RWPE2 (cell line): ENCODE measurements around the gene PIP5KL1.
A peak's percentile ranks its signal among the peaks of the same experiment; 100 is the strongest.

Experiments used
- ATAC-seq: fragments of 200-7000 bp; cut with Tn5 transposase; 3 replicates; pipeline ENCODE4 v1.9.1; 2021; ENCODE audit warnings: low read depth
- DNase-seq: peaks from one replicate; pipeline ENCODE4 v3.0.0-alpha.2; 2020; ENCODE audit warnings: low spot score
- H3K27ac ChIP-seq: fragments of 450-650 bp; 2 replicates; pipeline ENCODE4 v1.5.1; 2017; ENCODE audit warnings: mild to moderate bottlenecking; ENCODE audit not compliant: poor library complexity, severe bottlenecking
- H3K27me3 ChIP-seq: fragments of 250-450 bp; sonication (Bioruptor Pico); 2 replicates; pipeline ENCODE4 v1.5.1; 2021; ENCODE audit warnings: mild to moderate bottlenecking, moderate library complexity; ENCODE audit not compliant: insufficient read depth, poor library complexity, severe bottlenecking
- H3K36me3 ChIP-seq: fragments of 250-450 bp; sonication (Bioruptor Pico); 2 replicates; pipeline ENCODE4 v1.5.1; 2020; ENCODE audit warnings: low read depth, mild to moderate bottlenecking, moderate library complexity
- H3K4me1 ChIP-seq: fragments of 250-450 bp; sonication (Bioruptor Pico); 2 replicates; pipeline ENCODE4 v1.5.1; 2021; ENCODE audit warnings: mild to moderate bottlenecking, moderate library complexity; ENCODE audit not compliant: insufficient read depth, poor library complexity, severe bottlenecking
- H3K4me3 ChIP-seq: fragments of 250-450 bp; sonication (Bioruptor Pico); 2 replicates; pipeline ENCODE4 v1.5.1; 2021; ENCODE audit warnings: mild to moderate bottlenecking, moderate library complexity; ENCODE audit not compliant: severe bottlenecking
- H3K9me3 ChIP-seq: fragments of 250-450 bp; sonication (Bioruptor Pico); 2 replicates; pipeline ENCODE4 v1.5.1; 2021; ENCODE audit warnings: mild to moderate bottlenecking, moderate library complexity; ENCODE audit not compliant: severe bottlenecking
- TF ChIP-seq, protein P1 (sequence below): fragments of 450-650 bp; IDR thresholded peaks from one replicate; pipeline ENCODE4 v1.5.1; 2017; ENCODE audit warnings: mild to moderate bottlenecking, moderate library complexity; ENCODE audit not compliant: poor library complexity, severe bottlenecking

Gene PIP5KL1

GRCh38 chr9:127921557-127922120, 8.9 kb downstream of the PIP5KL1 start:
- no peaks in the 10 kb centered on the region for H3K36me3 ChIP-seq
- H3K4me1 ChIP-seq: peaks cover 39% of the 10 kb centered on the region
- no peak overlapping the region for H3K27ac ChIP-seq
- no peaks in the 10 kb centered on the region for H3K9me3 ChIP-seq
- no peak for ATAC-seq
- no peaks in the 10 kb centered on the region for H3K27me3 ChIP-seq
- no peak overlapping the region for H3K4me3 ChIP-seq
- TF ChIP-seq, protein P1, sequence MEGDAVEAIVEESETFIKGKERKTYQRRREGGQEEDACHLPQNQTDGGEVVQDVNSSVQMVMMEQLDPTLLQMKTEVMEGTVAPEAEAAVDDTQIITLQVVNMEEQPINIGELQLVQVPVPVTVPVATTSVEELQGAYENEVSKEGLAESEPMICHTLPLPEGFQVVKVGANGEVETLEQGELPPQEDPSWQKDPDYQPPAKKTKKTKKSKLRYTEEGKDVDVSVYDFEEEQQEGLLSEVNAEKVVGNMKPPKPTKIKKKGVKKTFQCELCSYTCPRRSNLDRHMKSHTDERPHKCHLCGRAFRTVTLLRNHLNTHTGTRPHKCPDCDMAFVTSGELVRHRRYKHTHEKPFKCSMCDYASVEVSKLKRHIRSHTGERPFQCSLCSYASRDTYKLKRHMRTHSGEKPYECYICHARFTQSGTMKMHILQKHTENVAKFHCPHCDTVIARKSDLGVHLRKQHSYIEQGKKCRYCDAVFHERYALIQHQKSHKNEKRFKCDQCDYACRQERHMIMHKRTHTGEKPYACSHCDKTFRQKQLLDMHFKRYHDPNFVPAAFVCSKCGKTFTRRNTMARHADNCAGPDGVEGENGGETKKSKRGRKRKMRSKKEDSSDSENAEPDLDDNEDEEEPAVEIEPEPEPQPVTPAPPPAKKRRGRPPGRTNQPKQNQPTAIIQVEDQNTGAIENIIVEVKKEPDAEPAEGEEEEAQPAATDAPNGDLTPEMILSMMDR: peak; percentile 88
- no peak for DNase-seq

DNA sequence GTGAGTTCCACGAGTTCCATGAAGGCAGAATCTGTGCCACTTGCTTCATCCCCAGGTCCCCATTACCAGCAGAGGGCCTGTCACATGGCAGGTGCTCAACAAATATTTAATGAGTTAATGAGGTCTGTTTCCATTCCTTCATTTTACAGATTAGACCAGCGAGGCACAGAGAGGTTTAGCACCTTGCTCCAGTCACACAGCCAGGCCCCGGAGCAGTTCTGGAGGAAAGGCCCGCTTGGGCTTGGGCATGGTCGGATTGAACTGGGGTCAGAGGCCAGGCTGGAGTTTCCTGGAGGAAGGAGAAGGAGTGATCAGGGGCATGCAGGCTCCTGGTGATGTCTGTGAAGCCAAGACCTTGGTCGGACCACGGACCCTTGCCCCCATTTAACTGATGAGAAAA, 9.8 kb downstream of the PIP5KL1 start:
- no peaks in the 10 kb centered on the region for H3K36me3 ChIP-seq
- H3K9me3 ChIP-seq: no peaks in the 10 kb centered on the region
- no peak overlapping the region for H3K27ac ChIP-seq
- peaks cover 40% of the 10 kb centered on the region for H3K4me1 ChIP-seq
- ATAC-seq (no peak), DNase-seq (no peak)
- H3K4me3 ChIP-seq: no peak overlapping the region
- no peaks in the 10 kb centered on the region for H3K27me3 ChIP-seq
- TF ChIP-seq, protein P1: no peak

DNA sequence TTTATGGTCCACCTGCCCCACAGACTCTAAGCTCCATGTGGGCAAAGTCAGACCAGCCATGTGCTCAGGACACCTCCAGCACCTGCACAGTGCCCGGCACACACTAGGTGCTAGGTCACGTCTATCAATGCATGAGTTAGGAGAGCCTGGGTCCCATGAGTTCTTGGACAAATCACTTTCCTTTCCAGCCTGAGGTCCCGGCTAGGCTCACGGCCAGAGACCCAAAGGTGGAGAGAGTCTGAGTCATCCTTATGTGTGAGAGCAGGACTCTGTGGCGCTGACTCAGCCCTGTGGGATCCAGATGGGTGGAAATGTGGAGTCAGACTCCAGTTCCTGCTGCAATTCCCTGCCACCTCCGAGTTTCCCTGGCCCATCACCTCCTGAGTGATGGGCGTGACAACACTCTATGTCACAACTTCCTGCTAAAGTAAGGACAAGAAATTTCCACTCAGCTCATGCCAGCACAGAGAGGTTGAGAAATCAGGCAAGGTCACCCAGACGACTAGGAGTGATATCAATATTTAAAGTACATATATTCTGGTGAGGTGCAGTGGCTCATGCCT, 11.2 kb downstream of the PIP5KL1 start:
- peaks cover 4% of the 10 kb centered on the region; the same call in 1 of the 2 replicates for H3K36me3 ChIP-seq
- no peak overlapping the region for H3K4me3 ChIP-seq
- TF ChIP-seq, protein P1: no peak
- peak; percentile 83 for ATAC-seq
- no peaks in the 10 kb centered on the region for H3K9me3 ChIP-seq
- H3K27ac ChIP-seq: peak overlapping the region; percentile 73
- H3K4me1 ChIP-seq: peaks cover 40% of the 10 kb centered on the region
- H3K27me3 ChIP-seq: no peaks in the 10 kb centered on the region
- peak; percentile 98 for DNase-seq

GRCh38 chr9:127918183-127919107, 12.1 kb downstream of the PIP5KL1 start:
- no peak for DNase-seq

More at GRCh38 chr9:127918183-127919107, 12.1 kb downstream of the PIP5KL1 start:
- H3K4me3 ChIP-seq: no peak overlapping the region
- peaks cover 7% of the 10 kb centered on the region for H3K36me3 ChIP-seq
- peak overlapping the region; percentile 73 for H3K27ac ChIP-seq
- ATAC-seq: no peak
- TF ChIP-seq, protein P1: peak; percentile 6
- peaks cover 33% of the 10 kb centered on the region for H3K4me1 ChIP-seq
- no peaks in the 10 kb centered on the region for H3K27me3 ChIP-seq
- no peaks in the 10 kb centered on the region for H3K9me3 ChIP-seq
